ENCODE results near the gene ATP5F1B. TPM values are rescaled to one million over a fixed set of nuclear protein-coding genes. Genes with fewer than 3 reads are reported as not detected.
"Not testable (repeated sequence)": the region's sequence is repeated elsewhere in the genome, so short reads cannot be mapped to it uniquely, and the experiment has no call there.

The ATP5F1B gene
- total and polyA plus RNA-seq, 9 donors, result 428 to 733 (median 705) TPM

DNA sequence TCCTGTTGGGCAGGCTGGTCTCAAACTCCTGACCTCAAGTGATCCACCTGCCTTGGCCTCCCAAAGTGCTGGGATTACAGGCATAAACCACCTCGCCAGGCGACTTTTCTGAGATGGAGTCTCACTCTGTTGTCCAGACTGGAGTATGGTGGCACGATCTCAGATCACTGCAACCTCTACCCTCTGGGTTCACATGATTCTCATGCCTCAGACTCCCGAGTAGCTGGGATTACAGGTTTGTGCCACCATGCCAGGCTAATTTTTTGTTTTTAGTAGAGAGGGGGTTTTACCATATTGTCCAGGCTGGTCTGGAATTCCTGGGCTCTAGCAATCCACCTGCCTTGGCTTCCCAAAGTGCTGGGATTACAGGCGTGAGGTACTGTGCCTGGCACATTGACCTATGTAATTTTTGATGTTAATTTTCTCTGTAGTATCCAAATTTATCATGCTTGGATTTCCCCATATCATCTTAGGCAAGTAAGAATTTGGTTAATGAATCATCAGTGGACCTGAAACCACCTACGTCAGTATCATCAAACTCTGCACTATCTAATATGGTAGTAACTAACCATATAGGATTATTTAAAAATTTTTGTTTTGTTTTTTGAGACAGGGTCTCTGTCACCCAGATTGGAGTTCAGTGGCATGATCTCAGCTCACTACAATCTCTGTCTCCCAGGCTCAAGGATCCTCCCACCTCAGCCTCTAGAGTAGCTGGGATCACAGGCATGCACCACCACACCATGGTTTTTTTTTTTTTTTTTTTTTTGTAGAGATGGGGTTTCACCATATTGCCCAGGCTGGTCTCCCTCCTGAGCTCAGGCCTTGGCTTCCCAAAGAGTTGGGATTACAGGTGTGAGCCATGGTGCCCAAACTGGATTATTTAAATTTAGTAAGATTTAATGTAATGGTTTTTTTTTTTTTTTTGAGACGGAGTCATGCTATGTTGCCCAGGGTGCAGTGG, 11.9 kb upstream of the ATP5F1B start:
- H3K27ac ChIP-seq (ENCODE audit: low read length), result no peak overlapping the region
- DNase-seq, result no peak

DNA sequence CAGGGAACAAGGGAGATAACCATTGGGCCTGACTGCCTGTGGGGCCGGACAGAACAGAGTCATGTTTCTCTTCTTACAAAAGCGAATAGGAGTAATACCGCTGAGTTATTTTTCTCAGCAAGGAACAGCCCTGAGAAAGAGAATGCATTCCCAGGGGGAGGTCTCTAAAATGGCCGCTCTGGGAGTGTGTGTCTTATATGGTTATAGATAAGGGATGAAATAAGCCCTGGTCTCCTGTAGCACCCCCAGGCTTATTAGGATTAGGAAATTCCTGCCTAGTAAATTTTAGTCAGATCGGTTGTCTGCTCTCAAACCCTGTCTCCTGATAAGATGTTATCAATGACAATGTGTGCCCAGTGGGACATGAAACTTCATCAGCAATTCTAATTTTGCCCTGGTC, 8.0 kb upstream of the ATP5F1B start:
- peaks cover 13% of the 10 kb centered on the region for H3K9me3 ChIP-seq (replicated peaks; ENCODE audit: control insufficient read depth, low read depth, low read length)
- DNase-seq; H3K4me3 ChIP-seq (ENCODE audit: low read length); H3K27ac ChIP-seq (ENCODE audit: low read length); H3K4me1 ChIP-seq (ENCODE audit: control insufficient read depth, insufficient read depth, low read length); H3K36me3 ChIP-seq (ENCODE audit: control insufficient read depth, insufficient read depth, low read length); H3K27me3 ChIP-seq (ENCODE audit: control insufficient read depth, insufficient read depth, low read length): not testable (repeated sequence)
- WGBS (ENCODE audit: insufficient coverage), result 80% methylated on average over 1 of the region's 5 CpGs

More for the DNA sequence above, 11.9 kb upstream of the ATP5F1B start:
- WGBS (ENCODE audit: insufficient coverage), result no CpG with 5 or more reads among the region's 7 CpGs
- no peaks in the 10 kb centered on the region for H3K4me1 ChIP-seq (ENCODE audit: control insufficient read depth, insufficient read depth, low read length)
- no peak overlapping the region for H3K4me3 ChIP-seq (ENCODE audit: low read length)
- H3K9me3 ChIP-seq (replicated peaks; ENCODE audit: control insufficient read depth, low read depth, low read length), result peaks cover 13% of the 10 kb centered on the region
- peaks cover 3% of the 10 kb centered on the region for H3K36me3 ChIP-seq (ENCODE audit: control insufficient read depth, insufficient read depth, low read length)
- H3K27me3 ChIP-seq (ENCODE audit: control insufficient read depth, insufficient read depth, low read length), result no peaks in the 10 kb centered on the region

DNA sequence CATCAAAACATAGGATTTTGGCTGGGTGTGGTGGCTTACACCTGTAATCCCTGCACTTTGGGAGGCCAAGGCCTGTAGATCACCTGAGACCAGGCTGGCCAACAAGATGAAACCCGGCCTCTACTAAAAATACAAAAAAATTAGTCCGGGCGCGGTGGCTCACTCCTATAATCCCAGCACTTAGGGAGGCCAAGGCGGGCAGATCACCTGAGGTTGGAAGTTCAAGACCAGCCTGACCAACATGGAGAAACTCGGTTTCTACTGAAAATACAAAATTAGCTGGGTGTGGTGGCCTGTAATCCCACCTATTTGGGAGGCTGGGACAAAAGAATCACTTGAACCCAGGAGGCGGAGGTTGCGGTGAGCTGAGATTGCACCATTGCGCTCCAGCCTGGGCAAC, 2.2 kb upstream of the ATP5F1B start:
- not testable (repeated sequence) for DNase-seq; H3K27me3 ChIP-seq (ENCODE audit: control insufficient read depth, insufficient read depth, low read length); H3K4me1 ChIP-seq (ENCODE audit: control insufficient read depth, insufficient read depth, low read length); H3K27ac ChIP-seq (ENCODE audit: low read length); H3K9me3 ChIP-seq (replicated peaks; ENCODE audit: control insufficient read depth, low read depth, low read length); H3K4me3 ChIP-seq (ENCODE audit: low read length)
- WGBS (ENCODE audit: insufficient coverage), result 100% methylated on average over 3 of the region's 9 CpGs
- peaks cover 18% of the 10 kb centered on the region for H3K36me3 ChIP-seq (ENCODE audit: control insufficient read depth, insufficient read depth, low read length)

DNA sequence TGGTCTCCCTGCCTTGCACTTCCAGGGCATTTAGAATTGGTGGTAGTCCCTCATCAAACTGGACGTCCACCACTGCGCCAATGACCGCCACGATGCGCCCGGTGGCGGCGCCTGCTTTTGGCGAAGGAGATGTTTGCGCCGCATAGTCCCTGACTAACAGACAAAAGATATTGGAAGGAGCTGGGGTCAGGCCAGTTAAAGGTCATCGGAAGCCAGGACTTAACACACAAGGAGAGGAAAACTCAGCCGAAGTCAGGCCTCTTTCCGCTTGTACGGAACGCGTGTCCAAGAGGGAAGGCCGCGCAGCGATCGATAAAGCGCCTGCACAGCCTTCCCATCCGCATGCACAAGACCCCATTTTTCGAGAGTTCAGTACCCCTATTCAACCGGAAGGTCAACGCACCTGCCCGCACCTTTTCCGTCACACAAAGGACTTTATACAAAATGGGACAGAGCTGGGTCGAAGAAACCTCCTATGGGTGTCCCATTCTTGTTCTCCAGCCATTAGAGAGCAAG, 525 bp downstream of the ATP5F1B start:
- Histone ChIP-seq H3K36me3 (ENCODE audit: control insufficient read depth, insufficient read depth, low read length) (peaks cover 43% of the 10 kb centered on the region), H3K27ac (ENCODE audit: low read length) (peak overlapping the region; percentile 92), H3K9me3 (replicated peaks; ENCODE audit: control insufficient read depth, low read depth, low read length) (no peaks in the 10 kb centered on the region), H3K4me3 (ENCODE audit: low read length) (peak overlapping the region; percentile 96), H3K4me1 (ENCODE audit: control insufficient read depth, insufficient read depth, low read length) (peaks cover 9% of the 10 kb centered on the region), H3K27me3 (ENCODE audit: control insufficient read depth, insufficient read depth, low read length) (no peaks in the 10 kb centered on the region)
- WGBS (ENCODE audit: insufficient coverage), result under 1% methylated on average over 23 of the region's 29 CpGs
- peak; percentile 30 for DNase-seq

DNA sequence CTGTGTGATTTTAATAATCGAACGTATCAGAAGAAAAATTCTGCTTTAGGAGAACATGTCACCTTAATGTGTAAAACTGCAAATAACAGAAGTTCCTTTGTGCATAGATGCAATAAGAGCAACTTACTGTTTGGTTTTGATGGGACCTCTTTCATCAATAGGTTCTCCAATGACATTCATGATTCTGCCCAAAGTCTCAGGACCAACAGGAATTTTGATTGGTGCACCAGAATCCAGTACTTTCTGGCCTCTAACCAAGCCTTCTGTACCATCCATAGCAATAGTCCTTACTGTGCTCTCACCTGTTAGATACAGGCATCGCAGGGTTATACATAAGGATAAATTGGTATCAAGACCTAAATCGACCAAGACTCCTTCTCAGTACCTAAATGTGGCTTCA, 1.1 kb downstream of the ATP5F1B start:
- H3K36me3 ChIP-seq (ENCODE audit: control insufficient read depth, insufficient read depth, low read length), result peaks cover 49% of the 10 kb centered on the region
- H3K4me3 ChIP-seq (ENCODE audit: low read length), result peak overlapping the region; percentile 96
- peak overlapping the region; percentile 92 for H3K27ac ChIP-seq (ENCODE audit: low read length)
- no peaks in the 10 kb centered on the region for H3K27me3 ChIP-seq (ENCODE audit: control insufficient read depth, insufficient read depth, low read length)
- WGBS (ENCODE audit: insufficient coverage), result no CpG with 5 or more reads among the region's 4 CpGs
- peaks cover 9% of the 10 kb centered on the region for H3K4me1 ChIP-seq (ENCODE audit: control insufficient read depth, insufficient read depth, low read length)
- DNase-seq, result peak; percentile 13
- no peaks in the 10 kb centered on the region for H3K9me3 ChIP-seq (replicated peaks; ENCODE audit: control insufficient read depth, low read depth, low read length)

DNA sequence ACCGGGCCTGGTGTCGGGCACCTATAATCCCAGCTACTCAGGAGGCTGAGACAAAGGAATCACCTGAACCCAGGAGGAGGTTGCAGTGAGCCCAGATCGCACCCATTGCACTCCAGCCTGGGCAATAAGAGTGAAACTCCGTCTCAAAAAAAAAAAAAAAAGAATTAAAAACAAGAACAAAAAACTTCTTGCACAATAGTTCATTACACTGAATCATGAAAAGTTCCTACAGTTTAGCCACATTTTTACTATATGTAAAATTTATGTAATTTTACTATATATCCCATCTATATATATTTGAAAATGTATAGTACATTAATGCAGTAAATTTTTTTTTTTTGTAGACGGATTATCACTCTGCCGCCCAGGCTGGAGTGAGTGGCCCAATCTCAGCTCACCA, 4.6 kb downstream of the ATP5F1B start:
- WGBS (ENCODE audit: insufficient coverage), result no CpG with 5 or more reads among the region's 6 CpGs
- Histone ChIP-seq H3K27ac (ENCODE audit: low read length) (no peak overlapping the region), H3K4me1 (ENCODE audit: control insufficient read depth, insufficient read depth, low read length) (peaks cover 16% of the 10 kb centered on the region), H3K9me3 (replicated peaks; ENCODE audit: control insufficient read depth, low read depth, low read length) (no peaks in the 10 kb centered on the region), H3K4me3 (ENCODE audit: low read length) (no peak overlapping the region), H3K27me3 (ENCODE audit: control insufficient read depth, insufficient read depth, low read length) (no peaks in the 10 kb centered on the region), H3K36me3 (ENCODE audit: control insufficient read depth, insufficient read depth, low read length) (peaks cover 69% of the 10 kb centered on the region)
- DNase-seq, result no peak

DNA sequence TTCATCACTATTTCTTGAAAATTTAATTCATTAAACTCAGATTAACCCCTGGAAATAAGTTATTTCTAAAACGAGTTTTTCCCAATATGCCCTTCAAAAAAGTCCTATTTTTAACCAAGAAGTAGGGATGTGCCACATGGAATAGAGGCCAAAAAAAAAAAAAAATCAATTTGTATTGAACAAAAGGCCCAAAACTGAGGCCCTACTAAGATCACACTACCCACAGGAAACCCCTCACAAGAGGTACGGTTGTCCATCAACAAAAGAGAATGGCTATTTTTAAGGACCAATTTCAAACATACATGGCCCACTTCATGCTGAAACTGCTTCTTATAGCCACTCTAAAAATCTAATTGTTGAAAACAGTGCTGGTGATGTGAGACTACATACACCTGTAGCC, 8.2 kb downstream of the ATP5F1B start:
- Histone ChIP-seq H3K36me3 (ENCODE audit: control insufficient read depth, insufficient read depth, low read length) (peaks cover 47% of the 10 kb centered on the region), H3K4me1 (ENCODE audit: control insufficient read depth, insufficient read depth, low read length) (peaks cover 44% of the 10 kb centered on the region), H3K27ac (ENCODE audit: low read length) (peak overlapping the region; percentile 98), H3K27me3 (ENCODE audit: control insufficient read depth, insufficient read depth, low read length) (no peaks in the 10 kb centered on the region), H3K9me3 (replicated peaks; ENCODE audit: control insufficient read depth, low read depth, low read length) (no peaks in the 10 kb centered on the region), H3K4me3 (ENCODE audit: low read length) (no peak overlapping the region)
- DNase-seq, result peak; percentile 7
- WGBS (ENCODE audit: insufficient coverage), result no CpG with 5 or more reads among the region's 2 CpGs

DNA sequence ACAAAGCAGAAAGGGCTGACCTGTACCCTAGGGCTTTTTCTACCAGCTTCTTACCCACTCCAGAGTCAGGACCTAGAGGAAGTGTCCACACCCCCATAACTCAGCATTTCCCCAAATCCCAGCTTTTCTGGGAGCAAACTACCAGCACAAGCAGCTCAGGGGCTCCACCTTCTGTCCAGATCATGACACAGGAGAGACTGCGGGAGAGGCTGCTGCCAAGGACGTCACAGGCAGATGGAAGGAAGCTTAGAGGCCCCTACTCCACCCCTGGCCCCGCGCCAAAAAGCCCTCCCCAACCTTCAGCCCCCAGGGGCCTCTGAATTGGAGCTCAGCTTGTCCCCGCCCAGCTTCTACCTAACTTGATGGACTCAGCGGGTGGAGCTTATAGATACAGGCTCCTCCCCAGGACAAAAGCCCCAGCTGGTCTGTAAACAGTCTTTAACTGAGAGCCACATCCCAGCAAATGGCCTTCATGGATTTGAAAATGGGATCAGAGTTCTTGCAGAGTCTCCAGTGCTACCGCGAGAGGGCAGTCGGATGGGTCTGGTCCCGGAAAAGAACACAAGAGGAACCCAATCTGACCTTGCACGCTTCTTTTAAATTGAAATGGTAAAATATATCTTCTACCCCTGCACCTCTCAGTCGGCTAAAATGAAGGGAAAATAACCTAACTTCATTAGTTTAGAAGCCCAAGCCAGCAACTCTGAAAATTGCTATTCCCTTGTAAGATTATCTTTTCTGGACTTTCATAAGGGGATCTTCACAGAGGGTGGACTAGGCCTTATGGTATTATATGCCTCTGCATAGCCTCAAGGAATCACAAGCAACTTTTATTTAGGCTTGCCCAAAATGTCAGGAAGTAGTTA, 8.9 kb downstream of the ATP5F1B start:
- DNase-seq, result peak; percentile 100
- Histone ChIP-seq H3K36me3 (ENCODE audit: control insufficient read depth, insufficient read depth, low read length) (peaks cover 40% of the 10 kb centered on the region), H3K9me3 (replicated peaks; ENCODE audit: control insufficient read depth, low read depth, low read length) (no peaks in the 10 kb centered on the region), H3K4me1 (ENCODE audit: control insufficient read depth, insufficient read depth, low read length) (peaks cover 51% of the 10 kb centered on the region), H3K27me3 (ENCODE audit: control insufficient read depth, insufficient read depth, low read length) (no peaks in the 10 kb centered on the region), H3K4me3 (ENCODE audit: low read length) (peak overlapping the region; percentile 85), H3K27ac (ENCODE audit: low read length) (peak overlapping the region; percentile 98)
- WGBS (ENCODE audit: insufficient coverage), result 0% methylated on average over 2 of the region's 12 CpGs

DNA sequence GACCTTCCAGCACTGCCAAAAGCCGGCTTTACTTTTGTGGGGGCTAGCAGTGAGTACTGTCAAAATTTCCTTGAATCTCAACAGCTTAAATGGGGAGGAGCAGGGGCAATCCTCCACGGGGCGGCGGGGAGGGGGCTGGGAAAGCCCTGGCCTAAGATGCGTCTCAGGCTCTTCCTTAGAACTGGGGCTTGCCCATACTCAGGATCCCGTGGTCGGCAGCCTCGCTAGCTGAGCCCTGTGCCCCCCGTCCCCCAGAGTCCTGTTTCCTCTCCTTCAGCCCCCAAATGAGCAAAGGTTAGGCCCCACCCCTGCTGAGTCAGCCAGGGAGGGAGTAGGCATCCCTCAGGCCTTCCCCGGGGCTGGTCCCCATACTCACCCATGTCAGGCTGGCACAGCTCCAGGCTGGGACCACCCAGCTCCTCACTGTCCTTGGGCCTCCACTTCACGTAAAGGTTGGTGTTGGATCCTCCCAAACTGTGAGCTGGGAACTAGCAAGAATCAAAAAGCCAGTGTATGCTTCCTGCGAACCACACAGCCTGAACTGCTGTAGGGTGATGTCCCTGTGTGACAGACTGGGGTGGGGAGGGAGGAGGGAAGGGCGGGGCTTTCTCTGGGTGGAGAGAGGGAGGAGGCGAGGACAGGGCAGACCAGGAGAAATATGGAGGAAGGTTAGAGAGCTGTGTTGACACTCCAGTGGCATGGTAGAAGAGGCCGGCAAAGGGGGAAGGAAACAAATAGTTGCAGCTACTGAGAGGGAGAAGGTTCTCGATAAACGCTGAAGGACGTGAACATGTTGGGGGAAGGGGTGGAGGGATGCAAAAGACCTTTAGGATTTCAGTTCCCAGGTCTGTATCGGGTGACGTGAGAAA, 9.7 kb downstream of the ATP5F1B start:
- 0% methylated on average over 19 of the region's 20 CpGs for WGBS (ENCODE audit: insufficient coverage)
- Histone ChIP-seq H3K4me1 (ENCODE audit: control insufficient read depth, insufficient read depth, low read length) (peaks cover 55% of the 10 kb centered on the region), H3K4me3 (ENCODE audit: low read length) (peak overlapping the region; percentile 85), H3K27ac (ENCODE audit: low read length) (peak overlapping the region; percentile 98), H3K36me3 (ENCODE audit: control insufficient read depth, insufficient read depth, low read length) (peaks cover 33% of the 10 kb centered on the region), H3K9me3 (replicated peaks; ENCODE audit: control insufficient read depth, low read depth, low read length) (no peaks in the 10 kb centered on the region), H3K27me3 (ENCODE audit: control insufficient read depth, insufficient read depth, low read length) (no peaks in the 10 kb centered on the region)
- peak; percentile 96 for DNase-seq

Data from muscle of leg (tissue), 11 donors.